Dedifferentiated amniotic fluid mesenchymal stem cell (primary cell): Measurements from ENCODE around the gene PYGB.

ENCODE experiments used
- DNase-seq: peaks from one replicate; pipeline ENCODE4 v3.0.0-alpha.2; 2016; ENCODE audit errors: extremely low spot score

The PYGB gene

GRCh38 chr20:25336561-25337422 lies 88.9 kb downstream of the PYGB start:
- no peak for DNase-seq

GRCh38 chr20:25338112-25339023 lies 90.5 kb downstream of the PYGB start:
- DNase-seq, result no peak

DNA sequence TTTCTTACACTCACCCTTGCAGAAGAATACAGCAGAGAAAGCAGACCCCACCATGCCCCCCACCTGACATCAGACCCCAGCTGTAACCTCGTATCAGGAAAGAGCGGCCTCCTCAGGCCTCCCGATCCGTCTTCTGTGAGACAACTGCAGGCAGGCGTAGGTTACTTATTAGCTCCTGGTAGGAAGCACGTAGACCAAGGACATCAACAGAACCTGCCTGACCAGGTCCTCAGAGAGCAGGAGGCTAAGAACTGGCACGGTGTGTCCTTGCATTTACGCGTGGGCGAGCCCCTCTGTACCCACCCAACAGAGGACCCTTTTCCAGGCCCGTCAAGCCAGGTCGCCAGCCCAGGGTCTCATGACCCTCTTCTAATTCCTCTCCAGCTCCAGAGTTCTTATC lies 91.7 kb downstream of the PYGB start:
- no peak for DNase-seq

GRCh38 chr20:25340380-25340779 lies 92.5 kb downstream of the PYGB start:
- no peak for DNase-seq

GRCh38 chr20:25341716-25342680 lies 94.1 kb downstream of the PYGB start:
- no peak for DNase-seq

DNA sequence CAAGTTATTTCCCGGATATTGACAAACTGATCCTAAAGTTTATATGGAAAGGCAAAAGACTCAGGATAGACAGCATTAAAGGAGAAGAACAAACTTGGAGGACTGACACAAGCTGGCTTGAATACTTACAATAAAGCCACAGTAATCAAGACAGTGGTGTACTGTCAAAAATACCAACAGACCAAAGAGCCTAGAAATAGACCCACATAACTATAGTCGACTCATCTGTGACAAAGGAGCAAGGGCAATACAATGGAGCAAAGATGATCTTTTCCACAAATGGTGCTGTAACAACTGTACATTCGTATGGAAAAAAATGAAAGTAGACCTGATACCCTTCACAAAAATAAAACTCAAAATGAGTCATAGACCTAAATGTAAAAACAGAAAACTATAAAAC lies 96.7 kb downstream of the PYGB start:
- no peak for DNase-seq

DNA sequence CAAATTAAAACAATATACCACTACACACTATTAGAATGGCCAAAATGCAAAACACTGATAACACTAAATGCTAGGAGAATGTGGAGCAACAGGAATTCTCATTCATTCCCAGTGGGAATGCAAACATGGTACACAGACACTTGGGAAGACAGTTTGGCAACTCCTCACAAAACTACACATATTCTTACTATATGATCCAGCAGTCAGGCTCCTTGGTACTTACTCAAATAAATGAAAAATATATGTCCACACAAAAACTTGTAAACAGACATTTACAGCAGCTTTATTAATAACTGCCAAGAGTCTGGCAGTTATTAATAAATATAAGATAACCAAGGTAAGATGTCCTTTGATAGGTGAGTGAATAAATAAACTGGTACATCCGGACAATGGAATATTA lies 97.8 kb downstream of the PYGB start:
- no peak for DNase-seq

GRCh38 chr20:25346349-25346748 lies 98.5 kb downstream of the PYGB start:
- no peak for DNase-seq
